Activated gamma-delta T cell treated with anti-CD3 and anti-CD28 coated beads, Interleukin-2, amount 50 U/mL, for 16 hours (primary cell): ENCODE data around the gene EPHA4.

Source experiments
- DNase-seq: peaks from one replicate; pipeline ENCODE4 v3.0.0-alpha.2; 2020; ENCODE audit warnings: low read depth

Gene EPHA4

DNA sequence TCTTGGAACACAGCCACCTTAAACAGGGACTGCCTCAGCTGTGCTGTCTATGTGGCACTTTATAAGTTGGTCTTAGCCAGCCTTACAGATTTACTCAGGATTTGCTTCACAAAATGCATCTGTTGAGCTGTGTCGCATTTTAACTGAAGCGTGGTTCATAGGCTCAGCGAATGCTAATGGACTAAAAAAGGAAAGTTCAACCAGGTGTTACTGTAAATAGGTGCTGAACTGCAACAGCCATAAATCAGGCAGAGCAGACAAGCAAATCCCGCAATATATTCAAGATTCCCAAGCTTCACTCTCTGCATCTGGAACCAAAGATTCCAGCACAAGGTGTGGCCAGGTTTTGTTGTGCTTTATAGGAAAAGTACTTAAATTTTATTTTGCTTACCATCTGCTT, 130.0 kb downstream of the EPHA4 start:
- DNase-seq: no peak

GRCh38 chr2:221439761-221440479, 132.2 kb downstream of the EPHA4 start:
- DNase-seq: no peak

- no peak for DNase-seq
Observed at GRCh38 chr2:221437056-221437455, 135.0 kb downstream of the EPHA4 start.

GRCh38 chr2:221435171-221435570, 136.9 kb downstream of the EPHA4 start:
- DNase-seq: no peak

DNA sequence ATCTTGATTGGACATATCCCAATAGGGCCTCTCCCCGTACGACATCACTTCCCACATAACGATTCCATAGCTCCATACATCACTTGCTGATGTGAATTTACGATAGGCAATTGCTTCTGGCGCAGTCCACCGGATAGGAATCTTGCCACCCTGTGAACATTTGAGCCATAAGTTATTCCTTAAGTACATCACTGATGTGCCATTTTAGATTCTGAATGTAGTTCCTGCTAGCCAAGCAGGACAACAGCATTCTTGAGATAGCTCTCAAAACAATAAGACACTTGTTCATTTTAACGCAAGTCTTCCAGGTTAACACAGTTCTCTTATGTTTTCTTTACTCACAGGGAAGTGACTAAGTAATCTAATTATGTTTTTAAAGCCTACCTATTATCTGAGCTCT, 138.0 kb downstream of the EPHA4 start:
- DNase-seq: no peak

- no peak for DNase-seq
Observed at GRCh38 chr2:221431477-221431876, 140.6 kb downstream of the EPHA4 start.

DNA sequence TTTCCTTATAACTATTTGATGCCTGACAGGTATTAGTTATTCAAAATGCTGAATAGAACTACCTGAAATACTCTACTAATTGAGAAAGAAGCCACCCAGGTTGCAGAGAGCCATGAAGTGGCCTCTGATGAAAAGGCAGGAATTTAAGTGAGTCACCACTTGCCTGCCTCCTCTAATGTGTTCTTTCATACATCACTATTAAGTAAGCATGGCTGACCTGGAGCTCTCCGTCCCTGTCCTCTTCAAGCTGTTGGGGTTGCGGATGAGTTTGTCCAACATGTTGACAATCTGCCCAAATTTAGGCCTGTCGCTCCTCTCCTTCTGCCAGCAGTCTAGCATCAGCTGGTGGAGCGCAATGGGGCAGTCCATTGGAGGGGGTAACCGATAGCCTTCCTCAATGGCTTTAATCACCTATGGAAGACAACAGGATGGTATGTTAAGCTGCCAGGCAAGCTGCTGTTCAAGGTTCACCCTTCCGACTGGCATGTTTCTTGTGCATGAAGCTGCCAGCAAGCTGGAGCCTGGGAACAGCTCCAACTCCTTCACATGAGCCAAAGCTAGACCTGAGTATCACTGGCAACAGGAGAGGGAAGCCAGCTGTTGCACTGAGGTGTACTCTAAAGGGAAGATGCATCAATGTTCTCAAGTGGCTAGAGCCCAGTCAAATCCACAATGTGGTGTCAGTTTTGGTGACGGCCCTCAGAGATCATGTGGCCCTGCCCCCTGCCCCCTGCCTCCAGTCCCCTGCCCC, 142.2 kb downstream of the EPHA4 start:
- no peak for DNase-seq

DNA sequence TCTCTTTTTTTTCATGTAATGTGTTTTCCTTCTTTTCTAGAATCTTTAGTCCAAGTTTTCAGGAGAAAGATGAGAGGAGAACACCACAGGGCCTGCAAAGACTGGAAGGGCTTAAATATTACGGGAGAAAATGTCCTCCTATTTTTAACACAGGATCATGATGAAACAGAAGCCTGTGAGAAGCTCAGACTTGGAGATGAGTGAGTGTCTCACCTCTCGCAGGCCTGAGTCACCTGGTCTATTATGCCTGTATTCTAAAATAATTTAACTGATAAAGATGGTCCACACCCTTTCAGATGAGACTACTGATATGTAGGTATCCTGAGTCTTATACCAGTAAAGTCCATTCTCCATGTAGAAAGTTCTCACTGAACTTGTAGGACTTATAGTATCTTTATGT, 143.2 kb downstream of the EPHA4 start:
- no peak for DNase-seq

- DNase-seq: no peak
Observed at GRCh38 chr2:221426929-221427328, 145.2 kb downstream of the EPHA4 start.

DNA sequence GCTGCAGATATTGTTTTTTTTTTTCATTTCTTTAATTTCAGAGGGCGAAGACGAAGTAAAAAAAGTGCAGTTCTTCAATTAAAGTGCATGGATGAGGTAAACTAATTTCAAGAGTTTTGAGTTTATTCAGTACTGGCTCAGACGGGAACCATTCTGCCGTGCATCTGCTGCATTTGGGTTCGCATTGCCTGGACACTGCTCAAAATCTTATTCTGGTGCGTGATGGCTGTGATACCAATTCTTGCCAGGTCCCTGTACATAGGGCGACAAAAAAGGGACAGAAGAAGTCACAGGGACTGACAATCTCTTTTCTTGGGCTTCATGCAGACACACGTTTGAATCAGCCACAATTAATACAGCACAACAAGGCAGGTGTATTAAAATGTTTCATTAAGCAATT, 146.2 kb downstream of the EPHA4 start:
- no peak for DNase-seq

DNA sequence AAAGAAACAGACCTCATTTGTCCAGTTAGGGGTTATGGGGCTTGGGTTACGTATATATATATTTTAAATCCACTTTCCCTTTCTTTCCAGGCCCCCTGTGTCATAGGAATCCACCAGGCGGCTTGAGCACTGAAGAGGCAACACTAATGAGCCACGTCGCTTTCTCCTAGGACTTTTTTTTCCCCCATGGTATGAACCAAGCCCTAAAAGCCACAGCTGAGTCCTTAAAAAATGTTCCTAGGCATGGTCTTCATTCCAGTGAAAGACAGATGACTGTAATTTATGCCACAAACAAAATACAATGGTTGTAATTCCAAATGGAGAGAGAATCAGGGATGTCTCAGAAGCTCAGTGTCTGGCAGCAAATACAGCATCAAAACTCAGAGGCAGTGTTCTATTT, 146.8 kb downstream of the EPHA4 start:
- DNase-seq: no peak

DNA sequence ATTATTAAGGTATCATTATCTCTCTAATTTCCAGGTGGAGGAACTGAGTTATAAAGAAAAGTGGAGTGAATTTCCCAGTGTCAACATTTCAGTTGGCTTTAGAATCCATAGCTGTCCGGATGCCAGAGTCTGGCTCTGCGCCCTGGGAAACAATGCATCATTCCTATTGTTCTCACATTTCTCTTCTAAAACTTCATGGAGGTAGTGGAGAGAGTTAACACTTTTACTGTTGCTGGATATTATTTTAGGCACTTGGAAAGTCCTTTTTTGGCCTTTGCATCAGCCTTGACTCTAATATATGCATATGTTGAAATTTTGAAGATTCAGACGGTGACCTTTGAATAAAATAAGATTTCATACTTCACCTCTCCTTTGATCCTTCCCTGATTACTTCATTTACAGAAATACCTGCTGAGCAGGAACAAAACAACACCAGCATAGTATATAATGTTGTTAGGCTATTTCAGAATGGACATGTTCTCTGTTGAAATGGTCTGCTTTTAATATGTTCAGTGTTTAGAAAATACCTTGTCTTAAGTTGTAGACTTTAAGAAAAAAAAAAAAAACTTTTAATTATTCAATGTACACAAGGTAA, 148.8 kb downstream of the EPHA4 start:
- no peak for DNase-seq

GRCh38 chr2:221422516-221423209, 149.4 kb downstream of the EPHA4 start:
- no peak for DNase-seq

- DNase-seq: no peak
Observed at GRCh38 chr2:221420245-221420644, 151.9 kb downstream of the EPHA4 start.

GRCh38 chr2:221415789-221416188, 156.3 kb downstream of the EPHA4 start:
- no peak for DNase-seq

DNA sequence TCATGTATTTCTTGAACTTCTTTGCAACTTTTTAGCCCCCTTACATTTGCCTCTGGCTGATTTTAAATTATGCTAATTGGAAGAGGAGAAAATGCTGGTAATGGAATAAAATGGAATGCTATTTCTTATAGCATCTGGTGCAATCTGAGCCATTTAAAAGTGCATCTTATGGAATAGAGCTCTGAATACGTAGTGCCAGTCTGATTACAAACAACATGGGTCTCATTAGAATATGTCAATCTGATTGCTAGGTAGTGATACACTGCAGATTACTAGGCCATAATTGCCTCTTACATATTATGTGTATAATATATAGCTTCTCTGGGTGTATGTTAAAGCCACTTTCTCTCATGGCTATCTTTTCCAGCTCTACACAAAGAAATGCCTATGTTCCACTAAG, 159.1 kb downstream of the EPHA4 start:
- no peak for DNase-seq

- no peak for DNase-seq
Observed at GRCh38 chr2:221410487-221410886, 161.6 kb downstream of the EPHA4 start.

DNA sequence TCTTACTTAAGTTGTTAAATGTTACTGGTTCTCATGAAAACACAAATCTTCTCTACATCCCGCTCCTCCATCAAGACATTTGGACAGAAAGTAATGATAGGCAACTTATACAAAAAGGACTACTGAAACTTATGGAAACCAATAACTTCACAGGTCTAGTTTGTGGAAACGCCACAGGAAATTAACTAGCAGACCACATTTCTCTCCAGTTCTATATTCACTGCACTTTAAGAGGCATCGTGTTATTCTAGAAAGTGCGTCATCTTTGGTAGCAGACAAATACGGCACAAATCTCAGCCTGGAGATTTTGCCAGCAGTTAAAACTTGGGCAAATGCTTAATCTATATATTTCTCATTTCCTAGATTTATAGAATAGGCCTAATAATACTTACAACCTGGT, 164.3 kb downstream of the EPHA4 start:
- DNase-seq: no peak

- DNase-seq: no peak
Observed at GRCh38 chr2:221405521-221405920, 166.6 kb downstream of the EPHA4 start.

GRCh38 chr2:221402072-221402471, 170.0 kb downstream of the EPHA4 start:
- DNase-seq: no peak

DNA sequence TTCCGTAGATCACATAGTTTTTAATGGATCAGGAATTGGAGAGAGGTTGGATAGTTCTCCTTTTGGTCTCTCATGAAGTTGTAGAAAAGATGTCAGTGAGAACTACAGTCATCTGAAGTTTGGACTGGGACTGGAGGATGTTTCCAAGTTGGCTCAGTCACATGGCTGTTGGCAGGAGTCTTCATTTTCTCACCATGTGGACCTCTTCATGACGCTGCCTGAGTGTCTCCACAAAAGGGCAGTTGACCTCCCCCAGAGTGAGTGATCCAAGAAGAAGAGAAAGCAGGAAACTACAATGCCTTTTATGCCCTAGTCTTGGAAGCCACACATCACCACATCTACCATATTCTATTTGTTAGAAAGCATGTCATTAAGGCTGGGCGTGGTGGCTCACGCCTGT, 171.7 kb downstream of the EPHA4 start:
- no peak for DNase-seq

GRCh38 chr2:221399183-221399582, 172.9 kb downstream of the EPHA4 start:
- no peak for DNase-seq

- DNase-seq: no peak
Observed at GRCh38 chr2:221397187-221397586, 174.9 kb downstream of the EPHA4 start.
